ENCODE measurements around the gene RHNO1.

RHNO1 gene

GRCh38 chr12:2877047-2877952 is at the start of gene RHNO1, which contains the start of gene FOXM1:
Gene RHNO1 (plus strand): TSS chr12:2877223. CDS start chr12:2885367, 8,144 bp downstream.
Gene FOXM1 (minus strand): TSS chr12:2877174. CDS start chr12:2874478, 2,696 bp downstream.
- peak; percentile 13 for DNase-seq

- DNase-seq: no peak
Observed at GRCh38 chr12:2829275-2829674, 47.7 kb upstream of the RHNO1 start.

GRCh38 chr12:2832550-2833127 is 44.4 kb upstream of the RHNO1 start:
- no peak for DNase-seq

GRCh38 chr12:2833327-2833726 is 43.7 kb upstream of the RHNO1 start:
- DNase-seq: no peak

GRCh38 chr12:2833810-2834209 is 43.2 kb upstream of the RHNO1 start:
- DNase-seq: no peak

- DNase-seq: no peak
Observed at GRCh38 chr12:2834581-2835491, 42.2 kb upstream of the RHNO1 start, which contains the start of gene NRIP2. Gene NRIP2 (minus strand): TSS chr12:2835035. CDS start chr12:2834983, 52 bp downstream.

- no peak for DNase-seq
Observed at GRCh38 chr12:2835691-2836403, 41.2 kb upstream of the RHNO1 start.

- no peak for DNase-seq
Observed at GRCh38 chr12:2836574-2836973, 40.4 kb upstream of the RHNO1 start.

GRCh38 chr12:2841056-2841650 is 35.9 kb upstream of the RHNO1 start:
- DNase-seq: no peak

GRCh38 chr12:2842948-2843347 is 34.1 kb upstream of the RHNO1 start:
- DNase-seq: no peak

- DNase-seq: no peak
Observed at GRCh38 chr12:2844786-2845185, 32.2 kb upstream of the RHNO1 start.

GRCh38 chr12:2845280-2845679 is 31.7 kb upstream of the RHNO1 start:
- DNase-seq: no peak

GRCh38 chr12:2851931-2852330 is 25.1 kb upstream of the RHNO1 start:
- no peak for DNase-seq

- peak; percentile 35 for DNase-seq
Observed at GRCh38 chr12:2853626-2854025, 23.4 kb upstream of the RHNO1 start.

- no peak for DNase-seq
Observed at GRCh38 chr12:2854669-2855453, 22.2 kb upstream of the RHNO1 start.

- no peak for DNase-seq
Observed at GRCh38 chr12:2855546-2855945, 21.5 kb upstream of the RHNO1 start.

GRCh38 chr12:2856051-2856450 is 21.0 kb upstream of the RHNO1 start:
- no peak for DNase-seq

- DNase-seq: no peak
Observed at GRCh38 chr12:2857021-2857431, 20.0 kb upstream of the RHNO1 start, which contains the start of gene TEX52. Gene TEX52 (minus strand): TSS chr12:2857039. CDS start chr12:2857026, 13 bp downstream.

GRCh38 chr12:2857576-2857975 is 19.4 kb upstream of the RHNO1 start:
- DNase-seq: no peak

- DNase-seq: no peak
Observed at GRCh38 chr12:2858334-2858733, 18.7 kb upstream of the RHNO1 start.

GRCh38 chr12:2858944-2859421 is 18.0 kb upstream of the RHNO1 start:
- no peak for DNase-seq

Measured in DMS 273 treated with DMSO at 0.1 percent for 48 hours (cell line).